B cell (primary cell): Measurements from ENCODE around the gene IL12A. TPM values are rescaled to one million over a fixed set of nuclear protein-coding genes. Genes with fewer than 3 reads are reported as not detected.

ENCODE experiments used
- ATAC-seq: fragments of 200-7000 bp; cut with Tn5 transposase; one replicate; pipeline ENCODE4 v1.10.0; 2021; ENCODE audit warnings: low read depth, mild to moderate bottlenecking, moderate number of reproducible peaks, moderate library complexity
- CTCF ChIA-PET: fragments of 350-600 bp; sonication (Branson Sonifier 250); formaldehyde crosslinking; loops from one replicate; lab custom pipeline; 2021; ENCODE audit warnings: antibody characterized with exemption, inconsistent platforms; lab: Charles Lee
- POLR2A ChIA-PET: fragments of 350-600 bp; sonication (Branson Sonifier 250); formaldehyde crosslinking; loops from one replicate; lab custom pipeline; 2021; ENCODE audit warnings: antibody characterized with exemption; lab: Charles Lee
- DNase-seq: peaks from one replicate; pipeline ENCODE4 v3.0.0; 2013
- H2AFZ ChIP-seq: 2 replicates; pipeline ENCODE4 v1.6.1; 2012; ENCODE audit warnings: mild to moderate bottlenecking, low read depth, low read length; ENCODE audit not compliant: insufficient read depth, poor library complexity, severe bottlenecking
- H3K27ac ChIP-seq, 2 donors: 1 replicate in 1 of 2; 2 replicates in 1 of 2; pipeline ENCODE4 v1.5.1; 2012 to 2013; ENCODE audit warnings: low read length in 2 of 2, mild to moderate bottlenecking in 2 of 2, moderate library complexity in 1 of 2
- H3K27me3 ChIP-seq, 4 experiments: fragments of 200-600 bp in 1 of 4; sonication (generic) in 1 of 4; replicated peaks in 1 of 4; 1 replicate in 2 of 4; 2 replicates in 2 of 4; pipeline versions ENCODE4 v1.6.1 to v1.7.0; 2013 to 2016; ENCODE audit warnings: low read length in 3 of 4, mild to moderate bottlenecking in 2 of 4, mixed read lengths in 1 of 4, moderate library complexity in 1 of 4; ENCODE audit not compliant: insufficient read depth in 4 of 4, control insufficient read depth in 3 of 4; ENCODE audit errors: control extremely low read depth in 1 of 4
- H3K36me3 ChIP-seq, 2 experiments: replicated peaks in 1 of 2; 1 replicate in 1 of 2; 2 replicates in 1 of 2; pipeline versions ENCODE4 v1.6.1 to v1.7.1; 2013; ENCODE audit warnings: low read length in 1 of 2; ENCODE audit not compliant: insufficient read depth in 2 of 2, control insufficient read depth in 1 of 2; ENCODE audit errors: control extremely low read depth in 1 of 2, extremely low read depth in 1 of 2
- H3K4me1 ChIP-seq, 2 donors: fragments of 200-600 bp in 1 of 2; sonication (generic) in 1 of 2; 1 replicate in 1 of 2; 2 replicates in 1 of 2; pipeline versions ENCODE4 v1.5.1 to v1.6.1; 2013 to 2017; ENCODE audit warnings: low read length in 2 of 2; ENCODE audit not compliant: control insufficient read depth in 2 of 2, insufficient read depth in 2 of 2
- H3K4me2 ChIP-seq: replicated peaks from 2 replicates; pipeline ENCODE3; 2012; ENCODE audit warnings: mild to moderate bottlenecking, low read depth, low read length; ENCODE audit not compliant: poor library complexity, severe bottlenecking
- H3K4me3 ChIP-seq, 5 experiments: fragments of 200-600 bp in 1 of 5; sonication (generic) in 1 of 5; 1 replicate in 3 of 5; 2 replicates in 2 of 5; pipeline versions ENCODE4 v1.5.1 to v1.7.0; 2011 to 2016; ENCODE audit warnings: low read length in 4 of 5, mild to moderate bottlenecking in 4 of 5, low read depth in 2 of 5, control low read depth in 1 of 5, moderate library complexity in 1 of 5; ENCODE audit not compliant: insufficient read depth in 1 of 5; ENCODE audit errors: control extremely low read depth in 1 of 5, extremely low read depth in 1 of 5
- H3K79me2 ChIP-seq: fragments of 200-600 bp; sonication (generic); one replicate; pipeline ENCODE4 v1.6.0; 2016; ENCODE audit warnings: low read length; ENCODE audit not compliant: control insufficient read depth, insufficient read depth
- H3K9ac ChIP-seq: fragments of 200-600 bp; sonication (generic); 2 replicates; pipeline ENCODE4 v1.6.1; 2017; ENCODE audit warnings: mild to moderate bottlenecking, low read length, moderate library complexity
- H3K9me3 ChIP-seq, 3 donors: one replicate each; pipeline versions ENCODE4 v1.6.1 to v1.7.1; 2013; ENCODE audit warnings: low read length in 2 of 3; ENCODE audit not compliant: control insufficient read depth in 2 of 3, insufficient read depth in 1 of 3; ENCODE audit errors: control extremely low read depth in 1 of 3
- H4K20me1 ChIP-seq: 2 replicates; pipeline ENCODE4 v1.6.0; 2012; ENCODE audit warnings: mild to moderate bottlenecking, low read length; ENCODE audit not compliant: insufficient read depth, control insufficient read depth, poor library complexity, severe bottlenecking
- H3K27ac Mint-ChIP-seq: one replicate; pipeline ENCODE4 v1.8.0; 2021; ENCODE audit warnings: mixed read lengths
- H3K27me3 Mint-ChIP-seq: one replicate; pipeline ENCODE4 v1.8.0; 2021; ENCODE audit warnings: mixed read lengths
- H3K4me1 Mint-ChIP-seq: one replicate; pipeline ENCODE4 v1.8.0; 2021; ENCODE audit warnings: mixed read lengths
- H3K4me3 Mint-ChIP-seq: one replicate; pipeline ENCODE4 v1.8.0; 2021; ENCODE audit warnings: mixed read lengths
- H3K9me3 Mint-ChIP-seq: one replicate; pipeline ENCODE4 v1.8.0; 2022; ENCODE audit warnings: mixed read lengths; ENCODE audit not compliant: insufficient read depth
- CTCF ChIP-seq: fragments of 200-600 bp; IDR thresholded peaks from one replicate; pipeline ENCODE4 v1.8.0; 2022; ENCODE audit warnings: antibody characterized with exemption, mild to moderate bottlenecking
- EZH2 ChIP-seq: IDR thresholded peaks from 2 replicates; pipeline ENCODE4 v1.6.1; 2012; ENCODE audit warnings: borderline replicate concordance, low read depth, mild to moderate bottlenecking, moderate library complexity, low read length; ENCODE audit not compliant: insufficient read depth, poor library complexity, severe bottlenecking
- WGBS: methylation state at CpG from one replicate; pipeline ENCODE4 v1.1.5; 2013; ENCODE audit warnings: missing lambda C conversion rate; ENCODE audit not compliant: insufficient coverage; 5-methylcytosine and 5-hydroxymethylcytosine counted together
- intact Hi-C: fragments of 100-400 bp; cut with micrococcal nuclease; formaldehyde crosslinking; loops from one replicate; pipeline ENCODE4 v1.10.0; 2022
- polyA plus RNA-seq: library from polyadenylated mRNA; depleted of rRNA; stranded (reverse); fragments of >200 nt; gene quantifications from 2 replicates; pipeline ENCODE4 v1.2.3, GENCODE V29; 2012
- total RNA-seq, 2 donors: library from RNA; stranded (reverse); fragments of 120-200 nt in 1 of 2; gene quantifications; 1 replicate in 1 of 2; 2 replicates in 1 of 2; pipeline versions ENCODE4 v1.2.3 to v1.2.4, GENCODE V29; 2013 to 2022

Gene IL12A
- total and polyA plus RNA-seq, 2 donors (not counting 1 experiment from before 2014, with no cell fraction given), result 6.1 to 9.9 TPM

DNA sequence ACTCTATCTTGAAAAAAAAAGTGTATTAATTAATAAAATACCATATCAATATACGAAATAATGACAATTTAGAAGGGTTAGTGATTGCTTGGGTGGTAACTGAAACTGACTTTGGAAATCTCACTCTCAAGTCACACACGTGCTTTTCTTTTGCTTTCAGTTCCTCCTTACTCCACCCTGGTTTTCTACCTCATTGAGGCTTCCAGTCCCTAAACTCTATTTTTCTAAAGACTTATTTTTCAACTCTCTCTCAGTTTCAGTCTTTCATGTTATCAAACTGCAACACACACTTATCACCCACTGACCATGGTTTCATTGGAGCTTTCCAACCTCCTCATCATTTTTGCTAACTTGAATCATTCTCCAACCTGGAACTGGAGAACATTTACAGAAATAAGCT is 23.5 kb downstream of the IL12A start:
- Histone ChIP-seq H3K9ac (peak overlapping the region; percentile 37), H3K4me1 (peaks cover 25 to 33% of the 10 kb centered on the region in 2 donors), H3K27ac (peak overlapping the region; percentile 81 to 90), H3K36me3 (no peaks in the 10 kb centered on the region), H3K4me2 (peak overlapping the region; percentile 69), H3K9me3 (no peaks in the 10 kb centered on the region), H3K79me2 (no peaks in the 10 kb centered on the region), H4K20me1 (no peaks in the 10 kb centered on the region), H3K4me3 (peak overlapping the region in 2 of 5 experiments; percentile 6 to 16), H3K27me3 (no peaks in the 10 kb centered on the region), H2AFZ (peak overlapping the region; percentile 81)
- H3K9me3 Mint-ChIP-seq, result no peaks in the 10 kb centered on the region
- no peaks in the 10 kb centered on the region for H3K27me3 Mint-ChIP-seq
- peak overlapping the region; percentile 33 for H3K4me3 Mint-ChIP-seq
- WGBS, result 0% methylated on average over 1 of the region's 2 CpGs
- CTCF ChIA-PET, result interaction anchor here (1.2 to 5.5 kb wide), 6 partner anchors 8 to 127 kb away, joined by 4 to 27 read pairs (median 6); partner anchors contain the start of gene IL12A
- peak; percentile 72 for DNase-seq
- intact Hi-C loops, result loop anchor here (1.0 to 5.0 kb wide), 3 partner anchors 24 to 437 kb away; partner anchors contain the start of genes IFT80, IL12A, SMC4 and TRIM59
- H3K4me1 Mint-ChIP-seq, result peaks cover 34% of the 10 kb centered on the region
- POLR2A ChIA-PET, result no interaction called here
- peak overlapping the region; percentile 75 for H3K27ac Mint-ChIP-seq
- ATAC-seq, result peak; percentile 88
- TF ChIP-seq EZH2 (no peak), CTCF (no peak)

- ChIA-PET CTCF (interaction anchor here (1.6 kb wide), 1 partner anchor 11 kb away, joined by 7 read pairs; no protein-coding TSS in a partner anchor), POLR2A (no interaction called here)
- Mint-ChIP-seq H3K27ac (no peak overlapping the region), H3K27me3 (peaks cover 5% of the 10 kb centered on the region), H3K4me1 (peaks cover 13% of the 10 kb centered on the region), H3K4me3 (no peak overlapping the region), H3K9me3 (no peaks in the 10 kb centered on the region)
- no peak overlapping the region for H3K4me3 ChIP-seq
- no peak overlapping the region for H3K9ac ChIP-seq
- intact Hi-C loops, result no loop called here
- 86% methylated on average over 1 of the region's 1 CpG for WGBS
- no peak for ATAC-seq
- H3K36me3 ChIP-seq, result no peaks in the 10 kb centered on the region
- H3K79me2 ChIP-seq, result no peaks in the 10 kb centered on the region
- no peak overlapping the region for H2AFZ ChIP-seq
- no peak overlapping the region for H3K27ac ChIP-seq
- H4K20me1 ChIP-seq, result no peaks in the 10 kb centered on the region
- H3K4me2 ChIP-seq, result no peak overlapping the region
- H3K9me3 ChIP-seq, result no peaks in the 10 kb centered on the region
- H3K4me1 ChIP-seq, result peaks cover 9 to 11% of the 10 kb centered on the region in 2 donors
- H3K27me3 ChIP-seq, result no peaks in the 10 kb centered on the region
- TF ChIP-seq CTCF, result no peak
- no peak for TF ChIP-seq EZH2
- no peak for DNase-seq
Measured at GRCh38 chr3:160016972-160017371, 28.3 kb downstream of the IL12A start.
